Suprapubic skin (tissue), 4 donors: Measurements from ENCODE around the gene MYH14. TPM values are rescaled to one million over a fixed set of nuclear protein-coding genes. Genes with fewer than 3 reads are reported as not detected.

Source experiments
- DNase-seq, 2 donors: peaks; one replicate each; pipeline ENCODE4 v3.0.0-alpha.2; 2019; ENCODE audit warnings: low spot score in 2 of 2
- H3K27ac ChIP-seq: fragments of 200-600 bp; sonication (generic); one replicate; pipeline ENCODE4 v1.5.1; 2019
- H3K27me3 ChIP-seq: fragments of 200-600 bp; sonication (generic); one replicate; pipeline ENCODE4 v1.5.1; 2019
- H3K36me3 ChIP-seq: fragments of 200-600 bp; sonication (generic); one replicate; pipeline ENCODE4 v1.5.1; 2019
- H3K4me1 ChIP-seq: fragments of 200-600 bp; sonication (generic); one replicate; pipeline ENCODE4 v1.5.1; 2019
- H3K4me3 ChIP-seq: fragments of 200-600 bp; sonication (generic); one replicate; pipeline ENCODE4 v1.5.1; 2019; ENCODE audit warnings: mild to moderate bottlenecking
- H3K9me3 ChIP-seq: fragments of 200-600 bp; sonication (generic); one replicate; pipeline ENCODE4 v1.5.1; 2019
- EP300 ChIP-seq: sonication (generic); formaldehyde crosslinking; IDR thresholded peaks from one replicate; pipeline ENCODE4 v1.6.1; 2017; ENCODE audit warnings: antibody characterized with exemption
- POLR2A ChIP-seq, 2 donors: fragments of 450-650 bp; IDR thresholded peaks; one replicate each; pipeline ENCODE4 v1.6.1; 2017; ENCODE audit warnings: antibody characterized with exemption in 2 of 2, mild to moderate bottlenecking in 2 of 2, moderate library complexity in 2 of 2
- POLR2AphosphoS5 ChIP-seq, 3 donors: sonication (generic); formaldehyde crosslinking; IDR thresholded peaks; one replicate each; pipeline ENCODE4 v1.6.1; 2017; ENCODE audit warnings: antibody characterized with exemption in 3 of 3
- WGBS: methylation state at CpG from one replicate; pipeline ENCODE4 v1.1.5; 2018; 5-methylcytosine and 5-hydroxymethylcytosine counted together
- total RNA-seq, 4 donors: library from RNA; depleted of rRNA; stranded (reverse); fragments of >200 nt; gene quantifications; one replicate each; pipeline ENCODE4 v1.1.0, GENCODE V29; 2016
- TF ChIP-seq, protein P1 (sequence below), 2 donors: fragments of 200-600 bp in 1 of 2; fragments of 450-650 bp in 1 of 2; sonication (generic) in 1 of 2; IDR thresholded peaks; one replicate each; pipeline ENCODE4 v1.5.1; 2016 to 2019; ENCODE audit warnings: antibody characterized with exemption in 2 of 2, mild to moderate bottlenecking in 1 of 2, moderate library complexity in 1 of 2

MYH14 gene
- total RNA-seq, 4 donors from 2014 or later, result 84.8 to 116 (median 104) TPM

DNA sequence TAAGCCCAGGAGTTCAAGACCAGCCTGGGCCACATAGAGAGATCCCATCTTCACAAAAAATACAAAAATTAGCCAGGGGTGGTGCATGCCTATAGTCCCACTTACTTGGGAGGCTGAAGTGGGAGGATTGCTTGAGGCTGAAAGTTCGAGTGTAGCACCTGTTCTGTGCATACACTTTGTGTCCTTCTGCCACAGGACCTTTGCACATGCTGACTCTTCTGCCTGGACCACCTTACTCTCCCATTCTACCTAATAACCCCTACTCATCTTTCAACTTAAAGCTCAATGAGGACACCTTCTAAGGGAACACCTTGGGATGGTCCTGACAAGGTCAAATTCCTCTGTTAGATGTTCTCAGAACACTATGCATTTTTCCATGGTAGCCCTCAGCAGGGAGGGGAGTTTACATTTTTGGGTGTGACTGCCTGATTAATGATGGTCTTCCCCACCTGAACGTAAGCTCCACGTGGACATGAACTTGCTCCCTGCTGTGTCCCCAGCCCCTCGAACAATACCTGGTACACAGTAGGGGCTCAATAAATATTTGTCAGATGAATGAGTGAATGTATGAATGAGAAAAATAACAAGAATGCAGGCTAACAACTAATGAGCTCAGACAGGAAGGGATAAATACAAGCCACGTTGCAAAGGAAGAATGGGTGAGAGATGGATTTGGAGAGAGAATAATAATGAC, 29.2 kb upstream of the MYH14 start:
- no peaks in the 10 kb centered on the region for H3K36me3 ChIP-seq
- no peak overlapping the region for H3K27ac ChIP-seq
- H3K4me1 ChIP-seq, result peaks cover 3% of the 10 kb centered on the region
- no peaks in the 10 kb centered on the region for H3K9me3 ChIP-seq
- 51% methylated on average over 5 of the region's 5 CpGs for WGBS
- TF ChIP-seq POLR2A (IDR thresholded peaks at IDR 0.05), result no peak
- TF ChIP-seq EP300, result no peak
- TF ChIP-seq POLR2AphosphoS5 (IDR thresholded peaks at IDR 0.05), result no peak
- TF ChIP-seq, protein P1, sequence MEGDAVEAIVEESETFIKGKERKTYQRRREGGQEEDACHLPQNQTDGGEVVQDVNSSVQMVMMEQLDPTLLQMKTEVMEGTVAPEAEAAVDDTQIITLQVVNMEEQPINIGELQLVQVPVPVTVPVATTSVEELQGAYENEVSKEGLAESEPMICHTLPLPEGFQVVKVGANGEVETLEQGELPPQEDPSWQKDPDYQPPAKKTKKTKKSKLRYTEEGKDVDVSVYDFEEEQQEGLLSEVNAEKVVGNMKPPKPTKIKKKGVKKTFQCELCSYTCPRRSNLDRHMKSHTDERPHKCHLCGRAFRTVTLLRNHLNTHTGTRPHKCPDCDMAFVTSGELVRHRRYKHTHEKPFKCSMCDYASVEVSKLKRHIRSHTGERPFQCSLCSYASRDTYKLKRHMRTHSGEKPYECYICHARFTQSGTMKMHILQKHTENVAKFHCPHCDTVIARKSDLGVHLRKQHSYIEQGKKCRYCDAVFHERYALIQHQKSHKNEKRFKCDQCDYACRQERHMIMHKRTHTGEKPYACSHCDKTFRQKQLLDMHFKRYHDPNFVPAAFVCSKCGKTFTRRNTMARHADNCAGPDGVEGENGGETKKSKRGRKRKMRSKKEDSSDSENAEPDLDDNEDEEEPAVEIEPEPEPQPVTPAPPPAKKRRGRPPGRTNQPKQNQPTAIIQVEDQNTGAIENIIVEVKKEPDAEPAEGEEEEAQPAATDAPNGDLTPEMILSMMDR (IDR thresholded peaks at IDR 0.05), result no peak
- no peak overlapping the region for H3K4me3 ChIP-seq
- DNase-seq, result no peak
- no peaks in the 10 kb centered on the region for H3K27me3 ChIP-seq

- no peak overlapping the region for H3K27ac ChIP-seq
- no peaks in the 10 kb centered on the region for H3K36me3 ChIP-seq
- no peak for DNase-seq
- H3K9me3 ChIP-seq, result no peaks in the 10 kb centered on the region
- TF ChIP-seq POLR2AphosphoS5 (IDR thresholded peaks at IDR 0.05), result no peak
- TF ChIP-seq, protein P1 (IDR thresholded peaks at IDR 0.05), result no peak
- no peak for TF ChIP-seq POLR2A (IDR thresholded peaks at IDR 0.05)
- no peak for TF ChIP-seq EP300
- H3K4me1 ChIP-seq, result peaks cover 3% of the 10 kb centered on the region
- 83% methylated on average over 10 of the region's 10 CpGs for WGBS
- no peak overlapping the region for H3K4me3 ChIP-seq
- H3K27me3 ChIP-seq, result peaks cover 12% of the 10 kb centered on the region
These were observed 27.5 kb upstream of the MYH14 start for GRCh38 chr19:50175924-50176323.

DNA sequence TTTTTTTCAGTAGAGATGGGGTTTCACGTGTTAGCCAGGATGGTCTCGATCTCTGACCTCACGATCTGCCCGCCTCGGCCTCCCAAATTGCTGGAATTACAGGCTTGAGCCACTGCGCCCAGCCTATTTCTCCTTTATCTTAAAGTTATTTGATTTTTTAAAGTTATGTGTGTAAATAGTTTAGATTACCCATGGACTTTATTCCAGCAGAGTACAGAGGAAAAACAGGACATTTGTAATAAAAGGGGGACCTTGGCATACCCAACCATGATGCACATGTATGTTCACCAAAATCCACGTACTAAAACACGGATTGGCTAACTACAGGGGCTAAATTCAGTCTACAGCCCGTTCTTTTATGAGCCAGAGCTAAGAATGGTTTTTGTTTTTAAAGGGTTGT, 26.6 kb upstream of the MYH14 start:
- Histone ChIP-seq H3K36me3 (no peaks in the 10 kb centered on the region), H3K27me3 (peaks cover 12% of the 10 kb centered on the region), H3K4me1 (peaks cover 3% of the 10 kb centered on the region), H3K9me3 (no peaks in the 10 kb centered on the region), H3K4me3 (no peak overlapping the region), H3K27ac (no peak overlapping the region)
- DNase-seq, result no peak
- TF ChIP-seq POLR2A (IDR thresholded peaks at IDR 0.05) (no peak), POLR2AphosphoS5 (IDR thresholded peaks at IDR 0.05) (no peak), EP300 (no peak)
- TF ChIP-seq, protein P1 (IDR thresholded peaks at IDR 0.05), result no peak
- WGBS, result 89% methylated on average over 9 of the region's 9 CpGs

- H3K4me1 ChIP-seq, result no peaks in the 10 kb centered on the region
- H3K9me3 ChIP-seq, result no peaks in the 10 kb centered on the region
- no peak for DNase-seq
- WGBS, result 47% methylated on average over 1 of the region's 1 CpG
- no peaks in the 10 kb centered on the region for H3K36me3 ChIP-seq
- no peak overlapping the region for H3K27ac ChIP-seq
- no peak overlapping the region for H3K4me3 ChIP-seq
- TF ChIP-seq POLR2AphosphoS5 (IDR thresholded peaks at IDR 0.05), result no peak
- TF ChIP-seq EP300, result no peak
- no peak for TF ChIP-seq POLR2A (IDR thresholded peaks at IDR 0.05)
- TF ChIP-seq, protein P1 (IDR thresholded peaks at IDR 0.05), result no peak
- peaks cover 15% of the 10 kb centered on the region for H3K27me3 ChIP-seq
These were observed 25.1 kb upstream of the MYH14 start for GRCh38 chr19:50178320-50178719.

GRCh38 chr19:50178859-50179537, 24.4 kb upstream of the MYH14 start:
- H3K9me3 ChIP-seq, result no peaks in the 10 kb centered on the region
- H3K4me1 ChIP-seq, result no peaks in the 10 kb centered on the region
- TF ChIP-seq EP300, result no peak
- TF ChIP-seq POLR2A (IDR thresholded peaks at IDR 0.05), result no peak
- TF ChIP-seq, protein P1 (IDR thresholded peaks at IDR 0.05), result no peak
- TF ChIP-seq POLR2AphosphoS5 (IDR thresholded peaks at IDR 0.05), result no peak
- H3K27ac ChIP-seq, result no peak overlapping the region
- WGBS, result 56% methylated on average over 9 of the region's 9 CpGs
- H3K27me3 ChIP-seq, result peaks cover 15% of the 10 kb centered on the region
- H3K36me3 ChIP-seq, result no peaks in the 10 kb centered on the region
- H3K4me3 ChIP-seq, result no peak overlapping the region
- DNase-seq, result no peak
